Amygdala (tissue), 56 donors: ENCODE measurements around the gene UBA52.
"Not testable (repeated sequence)": the region's sequence is repeated elsewhere in the genome, so short reads cannot be mapped to it uniquely, and the experiment has no call there.

ENCODE experiments used
- DNase-seq, 56 donors: peaks; one replicate each; lab custom pipeline; 2025; lab: John Stamatoyannopoulos, UW

Gene UBA52

GRCh38 chr19:18571564-18572344 lies at the start of gene UBA52:
Gene UBA52, plus strand, starts transcription at chr19:18571857. Its CDS starts 1,444 bp downstream, at chr19:18573301.
- peak; percentile 50 to 99 (median 93) for DNase-seq

GRCh38 chr19:18522124-18522861 lies 49.4 kb upstream of the UBA52 start:
- peak; percentile 73 to 100 (median 100) for DNase-seq

GRCh38 chr19:18522862-18523440 lies 48.7 kb upstream of the UBA52 start:
- DNase-seq, result peak in 1 of 56 donors; percentile 46

- DNase-seq, result no peak
Observed at GRCh38 chr19:18523841-18524240, 47.8 kb upstream of the UBA52 start.

GRCh38 chr19:18526316-18526715 lies 45.3 kb upstream of the UBA52 start:
- no peak for DNase-seq

- DNase-seq, result no peak
Observed at GRCh38 chr19:18529782-18530181, 41.9 kb upstream of the UBA52 start.

- no peak for DNase-seq
Observed at GRCh38 chr19:18531485-18531884, 40.2 kb upstream of the UBA52 start.

- DNase-seq, result no peak
Observed at GRCh38 chr19:18532168-18532890, 39.3 kb upstream of the UBA52 start.

GRCh38 chr19:18533058-18533457 lies 38.6 kb upstream of the UBA52 start:
- no peak for DNase-seq

- no peak for DNase-seq
Observed at GRCh38 chr19:18536475-18536874, 35.2 kb upstream of the UBA52 start.

- DNase-seq, result no peak
Observed at GRCh38 chr19:18537431-18537830, 34.2 kb upstream of the UBA52 start.

GRCh38 chr19:18538115-18538514 lies 33.5 kb upstream of the UBA52 start:
- no peak for DNase-seq

GRCh38 chr19:18539372-18539771 lies 32.3 kb upstream of the UBA52 start:
- DNase-seq, result no peak

- DNase-seq, result not testable (repeated sequence)
Observed at GRCh38 chr19:18540200-18540599, 31.5 kb upstream of the UBA52 start.

- peak in 5 of 56 donors; percentile 3 to 13 (median 8) for DNase-seq
Observed at GRCh38 chr19:18541258-18541991, 30.2 kb upstream of the UBA52 start.

- peak in 4 of 56 donors; percentile 15 to 56 (median 35) for DNase-seq
Observed at GRCh38 chr19:18541992-18542940, 29.4 kb upstream of the UBA52 start.

GRCh38 chr19:18542941-18543813 lies 28.5 kb upstream of the UBA52 start, which contains the start of gene FKBP8:
Gene FKBP8, minus strand, starts transcription at chr19:18543573. Its CDS starts 1,603 bp downstream, at chr19:18541970.
- DNase-seq, result peak in 55 of 56 donors; percentile 23 to 95 (median 86)
